GM19328 (cell line): ENCODE data around the gene MYO15A.

ENCODE experiments used
- ATAC-seq: cut with Tn5 transposase; IDR thresholded peaks from one replicate; pipeline ENCODE4 v1.9.1; 2021; ENCODE audit warnings: mild to moderate bottlenecking, moderate library complexity; ENCODE audit not compliant: unreplicated experiment

MYO15A gene

DNA sequence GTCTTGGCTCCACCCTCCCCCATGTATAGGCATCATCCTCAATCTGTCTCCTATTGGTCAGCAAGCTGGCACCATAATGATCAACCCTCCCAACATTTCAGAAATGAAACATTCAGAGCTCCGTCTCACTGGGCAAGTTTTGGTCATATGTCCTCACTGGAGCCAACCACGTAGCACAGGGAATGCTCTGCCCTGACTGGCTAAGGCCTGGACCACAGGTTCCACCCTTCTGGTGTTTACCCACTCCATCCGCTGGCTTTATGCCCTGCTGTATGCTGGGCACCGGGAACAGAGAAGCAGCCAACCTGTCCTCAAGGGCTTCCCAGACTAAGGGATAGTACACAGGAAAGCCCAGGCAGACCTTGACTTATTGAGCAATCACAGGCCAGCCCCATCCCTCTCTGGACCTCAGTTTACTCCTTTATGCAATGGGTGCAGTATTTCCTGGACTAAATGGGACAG lies 20.5 kb downstream of the MYO15A start:
- no peak for ATAC-seq

GRCh38 chr17:18132711-18133110 lies 24.2 kb downstream of the MYO15A start:
- no peak for ATAC-seq

DNA sequence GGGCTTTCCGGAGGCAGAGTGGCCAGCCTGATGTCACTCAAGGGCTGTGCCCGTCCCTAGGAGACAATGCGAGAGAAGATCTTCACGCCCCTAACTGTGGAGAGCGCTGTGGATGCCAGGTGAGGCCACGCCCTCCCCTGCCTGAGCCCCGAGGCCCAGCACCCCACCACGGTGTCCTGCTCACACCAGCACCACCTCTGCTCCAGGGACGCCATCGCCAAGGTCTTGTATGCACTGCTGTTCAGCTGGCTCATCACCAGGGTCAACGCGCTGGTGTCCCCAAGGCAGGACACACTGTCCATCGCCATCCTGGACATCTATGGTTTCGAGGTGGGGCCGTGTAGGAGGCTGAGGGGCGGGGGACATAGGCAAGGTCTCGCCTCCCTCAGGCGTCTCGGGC lies 27.8 kb downstream of the MYO15A start:
- no peak for ATAC-seq

- no peak for ATAC-seq
Measured at GRCh38 chr17:18138065-18138749, 29.7 kb downstream of the MYO15A start.

GRCh38 chr17:18139092-18139491 lies 30.5 kb downstream of the MYO15A start:
- no peak for ATAC-seq

GRCh38 chr17:18139498-18139897 lies 30.9 kb downstream of the MYO15A start:
- no peak for ATAC-seq

DNA sequence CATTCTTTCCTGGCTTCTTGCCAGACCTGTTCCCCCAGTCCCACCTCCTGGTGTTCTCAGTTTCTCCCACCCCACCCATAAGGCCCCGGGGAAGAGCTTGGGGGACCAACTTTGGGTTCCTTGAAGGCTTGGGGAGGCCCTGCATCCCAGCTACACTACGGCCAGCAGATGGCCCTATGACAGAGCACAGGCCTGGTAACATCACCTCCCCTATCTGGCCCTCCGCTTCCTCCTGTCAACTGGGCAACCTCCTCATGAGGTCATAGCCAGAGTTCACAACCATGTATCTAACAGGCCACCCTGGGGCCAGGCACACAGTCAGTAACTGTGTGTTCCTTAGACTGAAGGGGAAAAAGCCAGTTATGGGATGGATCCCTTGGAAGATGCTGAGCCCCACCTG lies 31.4 kb downstream of the MYO15A start:
- no peak for ATAC-seq

- ATAC-seq: no peak
Measured at GRCh38 chr17:18140648-18141047, 32.1 kb downstream of the MYO15A start.

DNA sequence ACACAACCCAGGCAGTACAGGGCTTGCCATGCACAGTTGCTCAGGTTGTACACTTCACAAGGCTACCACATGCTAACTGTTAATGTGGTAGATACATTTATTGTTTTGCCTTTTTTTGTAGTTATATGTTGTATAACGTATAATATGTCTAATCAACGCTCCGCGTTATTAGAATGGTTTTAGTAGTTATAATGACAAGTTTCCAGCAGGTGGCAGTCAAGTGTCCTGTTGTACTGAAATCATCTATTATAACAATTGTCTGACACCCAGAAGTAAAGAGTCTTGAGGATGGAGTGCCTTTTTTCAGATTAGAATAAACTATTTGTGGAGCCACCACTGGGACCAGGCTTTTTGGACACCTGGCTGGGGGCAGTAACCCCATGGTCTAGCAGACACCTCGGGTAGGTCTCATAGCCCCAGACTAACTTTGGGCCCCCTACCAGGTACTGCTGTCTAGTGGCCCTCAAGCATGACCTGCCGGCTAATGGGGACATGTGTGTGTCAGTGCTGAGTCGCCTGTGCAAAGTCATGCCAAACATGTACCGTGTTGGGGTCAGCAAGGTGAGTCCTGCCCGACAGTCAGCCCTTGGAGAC lies 32.8 kb downstream of the MYO15A start:
- no peak for ATAC-seq

- no peak for ATAC-seq
Measured at GRCh38 chr17:18142417-18142816, 33.9 kb downstream of the MYO15A start.

- ATAC-seq: no peak
Measured at GRCh38 chr17:18143044-18143936, 34.7 kb downstream of the MYO15A start.

DNA sequence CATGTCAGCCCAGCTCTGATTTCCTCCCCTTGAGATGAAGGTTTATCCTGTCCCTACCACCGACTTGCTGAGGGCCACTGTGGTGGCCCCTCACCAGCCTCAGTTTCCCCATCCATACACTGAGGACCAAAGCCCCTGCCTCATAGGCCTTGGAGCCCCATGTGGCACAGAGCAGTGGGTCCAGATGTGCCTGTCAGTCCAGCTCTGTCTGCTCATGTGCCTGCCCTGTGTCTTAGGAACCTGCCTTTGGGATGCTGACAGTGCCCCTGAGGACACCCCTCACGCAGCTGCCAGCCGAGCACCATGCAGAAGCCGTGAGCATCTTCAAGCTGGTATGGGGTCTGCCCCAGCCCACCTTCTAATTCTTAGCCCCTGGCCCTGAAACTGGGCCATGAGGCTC lies 35.7 kb downstream of the MYO15A start:
- no peak for ATAC-seq

DNA sequence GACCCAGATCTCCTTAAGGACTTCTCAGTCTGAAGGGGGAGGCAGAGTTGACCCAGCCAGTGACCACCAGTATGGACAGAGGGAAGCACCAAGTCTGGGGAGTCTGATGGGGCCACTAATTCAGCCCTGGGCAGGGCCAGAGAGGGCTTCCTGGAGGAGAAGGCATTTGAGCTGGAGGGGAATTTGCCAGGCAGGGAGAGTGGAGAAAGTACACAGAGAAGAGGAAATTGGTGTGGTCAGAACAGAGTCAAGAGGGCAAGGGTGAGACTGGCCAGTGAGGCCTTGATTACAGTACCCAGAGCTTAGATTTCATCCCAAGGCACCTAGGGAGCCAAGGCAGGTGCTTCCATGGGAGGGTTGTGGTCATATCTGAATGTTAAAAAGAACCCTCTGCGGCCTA lies 36.3 kb downstream of the MYO15A start:
- ATAC-seq: no peak

- ATAC-seq: no peak
Measured at GRCh38 chr17:18145811-18146210, 37.3 kb downstream of the MYO15A start.

GRCh38 chr17:18146259-18146658 lies 37.7 kb downstream of the MYO15A start:
- ATAC-seq: no peak

DNA sequence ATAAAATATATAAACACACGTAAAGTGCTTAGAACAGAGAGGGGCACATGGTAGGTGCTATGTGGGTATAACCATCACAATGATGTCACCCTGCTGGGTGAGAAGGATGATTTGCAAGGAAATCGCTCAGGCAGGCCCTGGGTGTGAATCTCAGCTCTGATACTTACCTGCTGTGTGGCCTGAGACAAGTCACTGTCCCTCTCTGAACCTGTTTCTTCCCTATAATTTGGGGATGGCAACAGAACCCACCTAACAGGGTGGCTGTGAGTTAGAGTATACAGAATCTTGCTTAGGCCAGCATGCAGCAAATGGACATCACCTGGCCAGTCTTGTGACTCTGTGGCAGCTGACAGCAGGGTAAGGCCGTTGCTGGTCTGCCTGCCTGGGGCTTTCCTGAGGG lies 38.4 kb downstream of the MYO15A start:
- no peak for ATAC-seq

GRCh38 chr17:18148586-18148985 lies 40.0 kb downstream of the MYO15A start:
- ATAC-seq: no peak

DNA sequence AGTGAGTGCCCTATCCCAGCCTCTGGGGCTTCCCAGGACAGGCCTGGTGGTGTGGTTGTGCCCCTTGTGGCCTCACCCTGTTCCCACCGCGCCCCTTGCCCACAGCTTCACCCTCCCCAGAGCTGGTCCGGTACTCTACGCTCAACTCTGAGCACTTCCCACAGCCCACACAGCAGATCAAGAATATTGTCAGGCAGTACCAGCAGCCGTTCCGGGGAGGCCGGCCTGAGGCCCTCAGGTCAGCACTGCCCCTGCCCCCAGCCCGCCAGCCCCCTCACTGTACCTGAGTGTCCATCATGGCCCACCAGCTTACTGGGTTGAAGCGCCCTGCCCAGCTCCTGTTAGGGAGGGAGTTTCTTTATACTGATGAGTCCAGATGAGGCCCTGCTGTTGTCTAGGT lies 42.7 kb downstream of the MYO15A start:
- no peak for ATAC-seq

DNA sequence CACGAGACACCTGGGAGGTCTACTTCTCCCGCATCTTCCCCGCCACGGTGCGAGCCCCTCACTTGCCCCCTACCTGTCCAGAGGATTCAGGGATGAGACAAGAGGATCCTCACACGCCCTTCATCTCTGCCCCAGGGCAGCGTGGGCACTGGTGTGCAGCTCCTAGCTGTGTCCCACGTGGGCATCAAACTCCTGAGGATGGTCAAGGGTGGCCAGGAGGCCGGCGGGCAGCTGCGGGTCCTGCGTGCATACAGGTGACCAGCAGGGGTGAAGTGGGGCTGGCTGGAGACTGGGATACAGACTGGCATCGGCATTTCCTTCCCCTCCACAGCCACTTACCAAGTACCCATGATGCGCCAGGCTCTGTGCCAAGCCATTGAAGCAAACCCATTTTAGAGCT lies 46.6 kb downstream of the MYO15A start:
- no peak for ATAC-seq

DNA sequence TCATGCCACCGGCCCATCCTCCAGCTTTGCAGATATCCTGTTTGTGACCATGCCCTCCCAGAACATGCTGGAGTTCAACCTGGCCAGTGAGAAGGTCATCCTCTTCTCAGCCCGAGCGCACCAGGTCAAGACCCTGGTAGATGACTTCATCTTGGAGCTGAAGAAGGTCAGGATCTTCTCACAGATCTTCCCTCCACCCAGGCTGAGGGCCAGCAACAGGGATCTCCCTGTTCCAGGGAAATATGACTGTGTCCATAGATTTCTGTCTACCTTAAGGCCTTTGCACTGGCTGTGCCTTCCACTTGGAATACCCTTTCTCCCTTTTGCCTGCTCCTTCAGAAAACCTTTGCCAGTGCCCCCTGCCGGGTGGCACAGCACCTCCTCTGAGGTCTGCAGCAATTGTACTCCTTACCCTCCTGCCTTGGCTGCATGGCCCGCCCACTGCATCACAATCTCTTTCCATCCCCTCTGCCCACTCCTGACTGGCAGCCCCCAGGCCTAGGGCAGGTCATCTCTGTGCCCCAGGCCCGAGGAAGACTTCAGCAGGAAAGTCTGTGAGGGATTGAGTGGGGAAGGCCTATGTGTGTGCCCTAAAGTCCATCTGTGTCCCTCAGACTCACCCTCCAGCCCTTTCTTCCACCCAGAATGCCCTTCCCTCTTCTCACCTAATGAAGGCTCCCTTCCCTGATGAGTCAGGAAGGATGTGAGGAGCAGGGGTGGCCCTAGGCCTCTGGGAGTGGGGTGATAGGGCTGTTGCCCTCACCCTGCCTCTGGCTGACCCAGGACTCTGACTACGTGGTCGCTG lies 47.8 kb downstream of the MYO15A start:
- ATAC-seq: no peak

DNA sequence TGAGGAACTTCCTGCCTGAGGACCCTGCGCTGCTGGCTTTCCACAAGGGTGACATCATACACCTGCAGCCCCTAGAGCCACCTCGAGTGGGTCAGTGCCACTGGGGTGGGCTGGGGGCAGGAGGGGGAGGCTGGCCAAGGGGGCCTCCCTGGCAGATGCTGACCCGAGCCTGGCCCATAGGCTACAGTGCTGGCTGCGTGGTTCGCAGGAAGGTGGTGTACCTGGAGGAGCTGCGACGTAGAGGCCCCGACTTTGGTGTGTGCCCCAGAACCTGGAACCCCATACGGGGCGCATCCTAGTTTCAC lies 48.4 kb downstream of the MYO15A start:
- ATAC-seq: no peak
